GM23338 (cell line): ENCODE data around the gene SBF2. TPM values are rescaled to one million over a fixed set of nuclear protein-coding genes. Genes with fewer than 3 reads are reported as not detected.

Experiments used
- ATAC-seq: fragments of 200-7000 bp; cut with Tn5 transposase; 3 replicates; pipeline ENCODE4 v1.9.1; 2020
- DNase-seq: peaks from one replicate; pipeline ENCODE4 v3.0.0-alpha.2; 2015; ENCODE audit warnings: low spot score
- H2AFZ ChIP-seq: fragments of 200-600 bp; sonication (generic); 2 replicates; pipeline ENCODE4 v1.8.0; 2016; ENCODE audit warnings: antibody characterized with exemption, mild to moderate bottlenecking, moderate library complexity
- H3F3A ChIP-seq: fragments of 200-600 bp; sonication (generic); replicated peaks from 2 replicates; pipeline ENCODE4 v1.8.0; 2017; ENCODE audit warnings: antibody characterized with exemption, mixed run types, low read depth
- H3K27ac ChIP-seq: fragments of 200-600 bp; sonication (generic); 2 replicates; pipeline ENCODE4 v1.6.1; 2016; ENCODE audit warnings: low read depth
- H3K27me3 ChIP-seq: fragments of 200-600 bp; sonication (generic); 2 replicates; pipeline ENCODE4 v1.8.0; 2016; ENCODE audit warnings: mild to moderate bottlenecking, mixed run types, moderate library complexity; ENCODE audit not compliant: insufficient read depth
- H3K36me3 ChIP-seq: fragments of 200-600 bp; sonication (generic); 2 replicates; pipeline ENCODE4 v1.8.0; 2016; ENCODE audit warnings: mild to moderate bottlenecking; ENCODE audit not compliant: insufficient read depth
- H3K4me1 ChIP-seq: fragments of 200-600 bp; sonication (generic); 2 replicates; pipeline ENCODE4 v1.8.0; 2016; ENCODE audit warnings: mild to moderate bottlenecking, moderate library complexity; ENCODE audit not compliant: insufficient read depth
- H3K4me2 ChIP-seq: fragments of 200-600 bp; sonication (generic); 2 replicates; pipeline ENCODE4 v1.7.1; 2017; ENCODE audit warnings: mixed run types
- H3K4me3 ChIP-seq: fragments of 200-600 bp; sonication (generic); 2 replicates; pipeline ENCODE4 v1.6.1; 2016; ENCODE audit warnings: mixed run types
- H3K79me2 ChIP-seq: fragments of 200-600 bp; sonication (generic); replicated peaks from 2 replicates; pipeline ENCODE4 v1.8.0; 2017; ENCODE audit warnings: mild to moderate bottlenecking; ENCODE audit not compliant: insufficient read depth
- H3K9me2 ChIP-seq: fragments of 200-600 bp; sonication (generic); 2 replicates; pipeline ENCODE4 v1.8.0; 2017; ENCODE audit not compliant: insufficient read depth
- H4K20me1 ChIP-seq: fragments of 200-600 bp; sonication (generic); replicated peaks from 2 replicates; pipeline ENCODE4 v1.8.0; 2017; ENCODE audit warnings: mild to moderate bottlenecking; ENCODE audit not compliant: insufficient read depth
- H3K27ac Mint-ChIP-seq: 2 replicates; pipeline ENCODE4 v1.8.0; 2020; ENCODE audit warnings: inconsistent platforms, mild to moderate bottlenecking, moderate library complexity, mixed read lengths
- H3K27me3 Mint-ChIP-seq: 3 replicates; pipeline ENCODE4 v1.8.0; 2022; ENCODE audit warnings: low read depth, mild to moderate bottlenecking, moderate library complexity, mixed read lengths, inconsistent platforms; ENCODE audit not compliant: insufficient read depth, poor library complexity
- H3K36me3 Mint-ChIP-seq: 3 replicates; pipeline ENCODE4 v1.8.0; 2021; ENCODE audit warnings: low read depth, mild to moderate bottlenecking, inconsistent platforms, moderate library complexity, mixed read lengths
- H3K4me1 Mint-ChIP-seq: 3 replicates; pipeline ENCODE4 v1.8.0; 2020; ENCODE audit warnings: mild to moderate bottlenecking, inconsistent platforms, mixed read lengths
- H3K4me3 Mint-ChIP-seq: 3 replicates; pipeline ENCODE4 v1.8.0; 2021; ENCODE audit warnings: moderate library complexity, mild to moderate bottlenecking, inconsistent platforms, mixed read lengths
- H3K9me3 Mint-ChIP-seq: 3 replicates; pipeline ENCODE4 v1.8.0; 2020; ENCODE audit warnings: moderate library complexity, mild to moderate bottlenecking, inconsistent platforms, mixed read lengths
- CREB1 ChIP-seq: fragments of 250-450 bp; sonication (Bioruptor Pico); IDR thresholded peaks from 2 replicates; pipeline ENCODE4 v1.5.0; 2020; ENCODE audit warnings: low read depth, mild to moderate bottlenecking, moderate library complexity
- EZH2 ChIP-seq: fragments of 200-600 bp; sonication (generic); IDR thresholded peaks from one replicate; pipeline ENCODE4 v1.8.0; 2017; ENCODE audit warnings: antibody characterized with exemption, mild to moderate bottlenecking, low read depth; ENCODE audit not compliant: unreplicated experiment
- EZH2phosphoT487 ChIP-seq: fragments of 200-600 bp; sonication (generic); IDR thresholded peaks from one replicate; pipeline ENCODE4 v1.8.1; 2018; ENCODE audit warnings: antibody characterized with exemption; ENCODE audit not compliant: unreplicated experiment
- NANOG ChIP-seq: IDR thresholded peaks from 2 replicates; pipeline ENCODE4 v1.6.1; 2016; ENCODE audit warnings: antibody characterized with exemption, borderline replicate concordance
- POLR2AphosphoS5 ChIP-seq: IDR thresholded peaks from 2 replicates; pipeline ENCODE4 v1.6.1; 2016; ENCODE audit warnings: antibody characterized with exemption, low read depth
- REST ChIP-seq: IDR thresholded peaks from one replicate; pipeline ENCODE4 v1.6.1; 2018; ENCODE audit warnings: antibody characterized with exemption; ENCODE audit not compliant: unreplicated experiment
- STAT1 ChIP-seq: IDR thresholded peaks from one replicate; pipeline ENCODE4 v1.6.1; 2016; ENCODE audit warnings: antibody characterized with exemption; ENCODE audit not compliant: unreplicated experiment
- ZNF114 ChIP-seq: fragments of 250-450 bp; sonication (Bioruptor Pico); IDR thresholded peaks from 2 replicates; pipeline ENCODE4 v1.5.0; 2020; ENCODE audit warnings: mild to moderate bottlenecking, moderate library complexity
- ZNF331 ChIP-seq: fragments of 250-450 bp; sonication (Bioruptor Pico); IDR thresholded peaks from 2 replicates; pipeline ENCODE4 v1.5.0; 2020; ENCODE audit warnings: low read depth, mild to moderate bottlenecking, moderate library complexity
- polyA plus RNA-seq: library from polyadenylated mRNA; unstranded; fragments of >200 nt; fragmentation: Nextera tagmentation; extraction: Ambion mirVana; gene quantifications from 2 replicates; pipeline ENCODE4 v1.2.1, GENCODE V29; 2016
- total RNA-seq: library from RNA; depleted of rRNA; stranded (reverse); fragments of >200 nt; shearing (Covaris generic); gene quantifications from 2 replicates; pipeline ENCODE4 v1.2.3, GENCODE V29; 2014
- TF ChIP-seq, protein P1 (sequence below): fragments of 250-450 bp; sonication (Bioruptor Pico); IDR thresholded peaks from 2 replicates; pipeline ENCODE4 v1.5.0; 2020; ENCODE audit warnings: mild to moderate bottlenecking, moderate library complexity
- TF ChIP-seq, protein P2 (sequence below), 2 experiments: fragments of 200-600 bp in 1 of 2; sonication (generic) in 1 of 2; conservative IDR thresholded peaks; 2 replicates each; pipeline versions ENCODE4 v1.5.1 to v1.6.1; 2016 to 2017; ENCODE audit warnings: antibody characterized with exemption in 2 of 2, low read depth in 2 of 2, mild to moderate bottlenecking in 2 of 2, moderate library complexity in 1 of 2
- TF ChIP-seq, protein P3 (sequence below): IDR thresholded peaks from 2 replicates; pipeline ENCODE4 v1.6.1; 2016; ENCODE audit warnings: antibody characterized with exemption

SBF2 gene
- total and polyA plus RNA-seq, 2 experiments from 2014 or later = 25.6 to 53.5 TPM

- TF ChIP-seq, protein P1, sequence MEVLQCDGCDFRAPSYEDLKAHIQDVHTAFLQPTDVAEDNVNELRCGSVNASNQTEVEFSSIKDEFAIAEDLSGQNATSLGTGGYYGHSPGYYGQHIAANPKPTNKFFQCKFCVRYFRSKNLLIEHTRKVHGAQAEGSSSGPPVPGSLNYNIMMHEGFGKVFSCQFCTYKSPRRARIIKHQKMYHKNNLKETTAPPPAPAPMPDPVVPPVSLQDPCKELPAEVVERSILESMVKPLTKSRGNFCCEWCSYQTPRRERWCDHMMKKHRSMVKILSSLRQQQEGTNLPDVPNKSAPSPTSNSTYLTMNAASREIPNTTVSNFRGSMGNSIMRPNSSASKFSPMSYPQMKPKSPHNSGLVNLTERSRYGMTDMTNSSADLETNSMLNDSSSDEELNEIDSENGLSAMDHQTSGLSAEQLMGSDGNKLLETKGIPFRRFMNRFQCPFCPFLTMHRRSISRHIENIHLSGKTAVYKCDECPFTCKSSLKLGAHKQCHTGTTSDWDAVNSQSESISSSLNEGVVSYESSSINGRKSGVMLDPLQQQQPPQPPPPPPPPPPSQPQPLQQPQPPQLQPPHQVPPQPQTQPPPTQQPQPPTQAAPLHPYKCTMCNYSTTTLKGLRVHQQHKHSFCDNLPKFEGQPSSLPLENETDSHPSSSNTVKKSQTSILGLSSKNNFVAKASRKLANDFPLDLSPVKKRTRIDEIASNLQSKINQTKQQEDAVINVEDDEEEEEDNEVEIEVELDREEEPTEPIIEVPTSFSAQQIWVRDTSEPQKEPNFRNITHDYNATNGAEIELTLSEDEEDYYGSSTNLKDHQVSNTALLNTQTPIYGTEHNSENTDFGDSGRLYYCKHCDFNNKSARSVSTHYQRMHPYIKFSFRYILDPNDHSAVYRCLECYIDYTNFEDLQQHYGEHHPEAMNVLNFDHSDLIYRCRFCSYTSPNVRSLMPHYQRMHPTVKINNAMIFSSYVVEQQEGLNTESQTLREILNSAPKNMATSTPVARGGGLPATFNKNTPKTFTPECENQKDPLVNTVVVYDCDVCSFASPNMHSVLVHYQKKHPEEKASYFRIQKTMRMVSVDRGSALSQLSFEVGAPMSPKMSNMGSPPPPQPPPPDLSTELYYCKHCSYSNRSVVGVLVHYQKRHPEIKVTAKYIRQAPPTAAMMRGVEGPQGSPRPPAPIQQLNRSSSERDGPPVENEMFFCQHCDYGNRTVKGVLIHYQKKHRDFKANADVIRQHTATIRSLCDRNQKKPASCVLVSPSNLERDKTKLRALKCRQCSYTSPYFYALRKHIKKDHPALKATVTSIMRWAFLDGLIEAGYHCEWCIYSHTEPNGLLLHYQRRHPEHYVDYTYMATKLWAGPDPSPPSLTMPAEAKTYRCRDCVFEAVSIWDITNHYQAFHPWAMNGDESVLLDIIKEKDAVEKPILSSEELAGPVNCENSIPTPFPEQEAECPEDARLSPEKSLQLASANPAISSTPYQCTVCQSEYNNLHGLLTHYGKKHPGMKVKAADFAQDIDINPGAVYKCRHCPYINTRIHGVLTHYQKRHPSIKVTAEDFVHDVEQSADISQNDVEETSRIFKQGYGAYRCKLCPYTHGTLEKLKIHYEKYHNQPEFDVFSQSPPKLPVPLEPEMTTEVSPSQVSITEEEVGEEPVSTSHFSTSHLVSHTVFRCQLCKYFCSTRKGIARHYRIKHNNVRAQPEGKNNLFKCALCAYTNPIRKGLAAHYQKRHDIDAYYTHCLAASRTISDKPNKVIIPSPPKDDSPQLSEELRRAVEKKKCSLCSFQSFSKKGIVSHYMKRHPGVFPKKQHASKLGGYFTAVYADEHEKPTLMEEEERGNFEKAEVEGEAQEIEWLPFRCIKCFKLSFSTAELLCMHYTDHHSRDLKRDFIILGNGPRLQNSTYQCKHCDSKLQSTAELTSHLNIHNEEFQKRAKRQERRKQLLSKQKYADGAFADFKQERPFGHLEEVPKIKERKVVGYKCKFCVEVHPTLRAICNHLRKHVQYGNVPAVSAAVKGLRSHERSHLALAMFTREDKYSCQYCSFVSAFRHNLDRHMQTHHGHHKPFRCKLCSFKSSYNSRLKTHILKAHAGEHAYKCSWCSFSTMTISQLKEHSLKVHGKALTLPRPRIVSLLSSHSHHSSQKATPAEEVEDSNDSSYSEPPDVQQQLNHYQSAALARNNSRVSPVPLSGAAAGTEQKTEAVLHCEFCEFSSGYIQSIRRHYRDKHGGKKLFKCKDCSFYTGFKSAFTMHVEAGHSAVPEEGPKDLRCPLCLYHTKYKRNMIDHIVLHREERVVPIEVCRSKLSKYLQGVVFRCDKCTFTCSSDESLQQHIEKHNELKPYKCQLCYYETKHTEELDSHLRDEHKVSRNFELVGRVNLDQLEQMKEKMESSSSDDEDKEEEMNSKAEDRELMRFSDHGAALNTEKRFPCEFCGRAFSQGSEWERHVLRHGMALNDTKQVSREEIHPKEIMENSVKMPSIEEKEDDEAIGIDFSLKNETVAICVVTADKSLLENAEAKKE = no peak
- TF ChIP-seq CREB1 (CRISPR knock-in tag) (no peak), EZH2 (no peak), POLR2AphosphoS5 (no peak), EZH2phosphoT487 (no peak), NANOG (no peak)
- TF ChIP-seq, protein P2, sequence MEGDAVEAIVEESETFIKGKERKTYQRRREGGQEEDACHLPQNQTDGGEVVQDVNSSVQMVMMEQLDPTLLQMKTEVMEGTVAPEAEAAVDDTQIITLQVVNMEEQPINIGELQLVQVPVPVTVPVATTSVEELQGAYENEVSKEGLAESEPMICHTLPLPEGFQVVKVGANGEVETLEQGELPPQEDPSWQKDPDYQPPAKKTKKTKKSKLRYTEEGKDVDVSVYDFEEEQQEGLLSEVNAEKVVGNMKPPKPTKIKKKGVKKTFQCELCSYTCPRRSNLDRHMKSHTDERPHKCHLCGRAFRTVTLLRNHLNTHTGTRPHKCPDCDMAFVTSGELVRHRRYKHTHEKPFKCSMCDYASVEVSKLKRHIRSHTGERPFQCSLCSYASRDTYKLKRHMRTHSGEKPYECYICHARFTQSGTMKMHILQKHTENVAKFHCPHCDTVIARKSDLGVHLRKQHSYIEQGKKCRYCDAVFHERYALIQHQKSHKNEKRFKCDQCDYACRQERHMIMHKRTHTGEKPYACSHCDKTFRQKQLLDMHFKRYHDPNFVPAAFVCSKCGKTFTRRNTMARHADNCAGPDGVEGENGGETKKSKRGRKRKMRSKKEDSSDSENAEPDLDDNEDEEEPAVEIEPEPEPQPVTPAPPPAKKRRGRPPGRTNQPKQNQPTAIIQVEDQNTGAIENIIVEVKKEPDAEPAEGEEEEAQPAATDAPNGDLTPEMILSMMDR (conservative IDR thresholded peaks at IDR 0.05; ENCODE audit: low read depth in 2 of 2) = no peak
Measured at GRCh38 chr11:10311802-10312201, 17.8 kb upstream of the SBF2 start (continued).

DNA sequence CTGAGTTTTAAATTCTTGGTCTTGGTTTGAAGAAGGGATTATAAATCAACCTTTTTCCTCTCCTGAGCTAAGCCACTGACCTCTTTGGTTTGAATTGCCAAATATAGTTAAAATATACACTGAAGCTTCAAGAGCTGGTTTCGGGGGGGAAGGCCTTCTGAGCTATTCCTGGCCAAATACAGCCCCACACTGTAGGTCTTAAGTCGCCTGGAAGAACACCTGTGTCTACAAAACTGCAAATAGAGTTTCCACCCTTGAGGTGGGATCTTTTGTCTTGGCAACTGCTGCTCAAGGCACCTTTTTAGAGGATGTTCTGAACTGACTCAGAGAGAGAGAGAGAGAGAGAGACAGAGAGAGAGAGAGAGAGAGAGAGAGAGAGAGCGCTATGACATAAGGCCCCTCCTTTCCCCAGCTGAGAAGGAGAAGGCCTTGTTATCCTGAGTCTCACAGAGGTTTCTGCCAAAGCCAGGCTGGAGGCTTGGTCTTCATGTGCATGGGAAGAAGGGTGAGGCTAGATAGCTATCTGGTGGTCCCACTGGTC, 16.4 kb upstream of the SBF2 start:
- peaks cover 30% of the 10 kb centered on the region for H3K27me3 Mint-ChIP-seq
- no peak for ATAC-seq
- peaks cover 31% of the 10 kb centered on the region for H3K27me3 ChIP-seq
- no peak for TF ChIP-seq EZH2phosphoT487
- no peak for TF ChIP-seq REST
- TF ChIP-seq, protein P3, sequence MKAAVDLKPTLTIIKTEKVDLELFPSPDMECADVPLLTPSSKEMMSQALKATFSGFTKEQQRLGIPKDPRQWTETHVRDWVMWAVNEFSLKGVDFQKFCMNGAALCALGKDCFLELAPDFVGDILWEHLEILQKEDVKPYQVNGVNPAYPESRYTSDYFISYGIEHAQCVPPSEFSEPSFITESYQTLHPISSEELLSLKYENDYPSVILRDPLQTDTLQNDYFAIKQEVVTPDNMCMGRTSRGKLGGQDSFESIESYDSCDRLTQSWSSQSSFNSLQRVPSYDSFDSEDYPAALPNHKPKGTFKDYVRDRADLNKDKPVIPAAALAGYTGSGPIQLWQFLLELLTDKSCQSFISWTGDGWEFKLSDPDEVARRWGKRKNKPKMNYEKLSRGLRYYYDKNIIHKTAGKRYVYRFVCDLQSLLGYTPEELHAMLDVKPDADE = no peak
- no peak for TF ChIP-seq STAT1
- no peak for TF ChIP-seq NANOG
- TF ChIP-seq EZH2 = no peak
- no peak for TF ChIP-seq ZNF114 (CRISPR knock-in tag)
- no peak for TF ChIP-seq CREB1 (CRISPR knock-in tag)
- no peak for TF ChIP-seq ZNF331 (CRISPR knock-in tag)

More for the DNA sequence above, 16.4 kb upstream of the SBF2 start:
- 0 out of 2 replicates have a peak, but pooled peaks cover 13% of the 10 kb centered on the region for H3F3A ChIP-seq
- no peak overlapping the region for H3K4me3 Mint-ChIP-seq
- peaks cover 48% of the 10 kb centered on the region for H3K36me3 Mint-ChIP-seq
- peaks cover 33% of the 10 kb centered on the region for H3K4me1 Mint-ChIP-seq
- no peaks in the 10 kb centered on the region for H3K9me2 ChIP-seq
- H3K27ac Mint-ChIP-seq = no peak overlapping the region
- peaks cover 20% of the 10 kb centered on the region for H3K9me3 Mint-ChIP-seq
- H3K4me2 ChIP-seq = no peak overlapping the region
- no peak overlapping the region for H2AFZ ChIP-seq
- H3K36me3 ChIP-seq = no peaks in the 10 kb centered on the region
- H3K4me3 ChIP-seq = no peak overlapping the region
- H3K79me2 ChIP-seq = peaks cover 18% of the 10 kb centered on the region
- peaks cover 5% of the 10 kb centered on the region; the same call in 1 of the 2 replicates for H4K20me1 ChIP-seq
- no peak for DNase-seq
- H3K27ac ChIP-seq = no peak overlapping the region
- peaks cover 22% of the 10 kb centered on the region for H3K4me1 ChIP-seq
